Measurements from ENCODE around the gene HDAC4. TPM values are rescaled to one million over a fixed set of nuclear protein-coding genes. Genes with fewer than 3 reads are reported as not detected.
A peak's percentile ranks its signal among the peaks of the same experiment; 100 is the strongest.

Gene HDAC4
- total RNA-seq, 1 experiment from 2014 or later: 44.4 TPM

DNA sequence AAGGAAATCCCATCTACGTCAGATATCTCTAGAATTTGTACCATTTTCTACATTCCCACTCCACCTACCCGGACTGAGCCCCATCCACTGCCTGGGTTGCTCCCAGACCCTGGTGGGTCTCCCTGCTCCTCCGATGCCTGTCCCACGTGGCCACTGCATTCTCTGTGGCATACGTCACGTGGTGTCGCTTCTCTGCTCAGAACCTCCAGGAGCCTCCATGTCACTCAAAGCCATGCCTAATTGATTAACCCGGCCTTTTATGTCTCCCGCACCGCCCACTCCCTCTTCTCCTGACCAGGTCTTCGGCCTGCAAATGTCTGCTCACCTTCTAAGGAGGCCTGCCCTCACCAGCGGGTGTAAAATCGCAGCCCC lies 176.6 kb downstream of the HDAC4 start:
- Mint-ChIP-seq H3K9me3 (no peaks in the 10 kb centered on the region), H3K27ac (peak overlapping the region; percentile 78; the same call in 1 of the 2 replicates), H3K4me3 (no peak overlapping the region), H3K27me3 (ENCODE audit: low read depth) (no peaks in the 10 kb centered on the region), H3K4me1 (peaks cover 64% of the 10 kb centered on the region), H3K36me3 (no peaks in the 10 kb centered on the region)
- DNase-seq (ENCODE audit: low spot score) (no peak), ATAC-seq (no peak)
- CTCF ChIA-PET: no interaction called here
- TF ChIP-seq ZNF423 (CRISPR knock-in tag; IDR thresholded peaks at IDR 0.05) (no peak), ZNF671 (CRISPR knock-in tag; IDR thresholded peaks at IDR 0.05) (no peak), ZNF263 (CRISPR knock-in tag; IDR thresholded peaks at IDR 0.05; ENCODE audit: low read depth) (no peak)
- TF ChIP-seq, protein P1, sequence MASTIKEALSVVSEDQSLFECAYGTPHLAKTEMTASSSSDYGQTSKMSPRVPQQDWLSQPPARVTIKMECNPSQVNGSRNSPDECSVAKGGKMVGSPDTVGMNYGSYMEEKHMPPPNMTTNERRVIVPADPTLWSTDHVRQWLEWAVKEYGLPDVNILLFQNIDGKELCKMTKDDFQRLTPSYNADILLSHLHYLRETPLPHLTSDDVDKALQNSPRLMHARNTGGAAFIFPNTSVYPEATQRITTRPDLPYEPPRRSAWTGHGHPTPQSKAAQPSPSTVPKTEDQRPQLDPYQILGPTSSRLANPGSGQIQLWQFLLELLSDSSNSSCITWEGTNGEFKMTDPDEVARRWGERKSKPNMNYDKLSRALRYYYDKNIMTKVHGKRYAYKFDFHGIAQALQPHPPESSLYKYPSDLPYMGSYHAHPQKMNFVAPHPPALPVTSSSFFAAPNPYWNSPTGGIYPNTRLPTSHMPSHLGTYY (CRISPR knock-in tag; IDR thresholded peaks at IDR 0.05): no peak
- TF ChIP-seq, protein P2, sequence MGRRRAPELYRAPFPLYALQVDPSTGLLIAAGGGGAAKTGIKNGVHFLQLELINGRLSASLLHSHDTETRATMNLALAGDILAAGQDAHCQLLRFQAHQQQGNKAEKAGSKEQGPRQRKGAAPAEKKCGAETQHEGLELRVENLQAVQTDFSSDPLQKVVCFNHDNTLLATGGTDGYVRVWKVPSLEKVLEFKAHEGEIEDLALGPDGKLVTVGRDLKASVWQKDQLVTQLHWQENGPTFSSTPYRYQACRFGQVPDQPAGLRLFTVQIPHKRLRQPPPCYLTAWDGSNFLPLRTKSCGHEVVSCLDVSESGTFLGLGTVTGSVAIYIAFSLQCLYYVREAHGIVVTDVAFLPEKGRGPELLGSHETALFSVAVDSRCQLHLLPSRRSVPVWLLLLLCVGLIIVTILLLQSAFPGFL (CRISPR knock-in tag; IDR thresholded peaks at IDR 0.05; ENCODE audit: borderline replicate concordance): no peak
- POLR2A ChIA-PET: no interaction called here

DNA sequence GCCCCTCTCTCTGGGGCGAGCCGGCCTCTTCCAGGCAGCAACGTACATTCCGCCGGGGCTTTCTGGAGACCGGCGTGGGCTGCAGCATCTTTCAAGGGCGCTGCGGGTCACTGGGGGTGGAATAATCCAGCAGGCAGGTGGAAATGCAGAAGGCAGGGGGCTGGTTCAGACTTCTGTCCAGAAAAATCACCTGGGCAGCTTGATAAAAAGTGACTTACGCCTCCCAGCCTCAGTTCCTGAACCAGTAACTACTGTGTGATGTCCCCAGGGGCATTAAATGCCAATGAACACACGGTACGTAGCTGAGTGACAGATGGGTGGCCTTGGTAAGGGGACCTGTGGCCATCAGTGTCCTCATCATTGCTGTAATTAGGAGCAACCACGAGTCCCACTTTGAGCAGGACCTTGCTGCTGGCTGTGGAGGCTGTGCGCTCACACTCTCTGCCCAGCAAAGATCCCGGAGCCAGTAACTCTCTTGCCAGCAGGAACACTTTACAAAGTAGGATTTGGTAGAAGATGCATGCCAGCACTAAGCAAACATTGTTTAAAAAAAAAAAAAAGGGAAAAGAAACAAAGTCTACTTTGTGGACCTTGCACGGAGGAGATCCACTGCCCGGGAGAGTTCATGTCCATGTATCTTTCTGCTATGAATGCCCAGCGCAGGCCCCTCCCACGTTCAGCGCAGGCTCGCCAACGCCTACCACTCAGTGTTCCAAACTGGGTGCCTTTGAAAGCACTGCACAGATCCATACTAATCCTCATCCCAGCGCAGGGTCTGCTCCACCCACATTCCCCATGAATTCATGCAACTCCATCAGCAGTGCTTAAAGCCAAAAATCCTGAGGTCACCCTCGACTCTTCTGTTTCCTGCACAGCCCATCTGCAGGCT lies 177.3 kb downstream of the HDAC4 start:
- Mint-ChIP-seq H3K27me3 (ENCODE audit: low read depth) (no peaks in the 10 kb centered on the region), H3K27ac (0 out of 2 replicates have a peak overlapping the region, but pooled peaks have one; percentile 5), H3K4me3 (no peak overlapping the region), H3K4me1 (peaks cover 64% of the 10 kb centered on the region), H3K9me3 (no peaks in the 10 kb centered on the region), H3K36me3 (no peaks in the 10 kb centered on the region)
- DNase-seq (ENCODE audit: low spot score): no peak
- no peak for ATAC-seq
- ChIA-PET CTCF (no interaction called here), POLR2A (no interaction called here)
- TF ChIP-seq JUN (CRISPR knock-in tag; IDR thresholded peaks at IDR 0.05) (no peak), ZNF396 (CRISPR knock-in tag; IDR thresholded peaks at IDR 0.05; ENCODE audit: borderline replicate concordance) (no peak), HMGA2 (CRISPR knock-in tag; IDR thresholded peaks at IDR 0.05) (no peak), IRF2 (CRISPR knock-in tag; IDR thresholded peaks at IDR 0.05; ENCODE audit: borderline replicate concordance, low read depth) (no peak), EMX1 (CRISPR knock-in tag; IDR thresholded peaks at IDR 0.05) (no peak), GRHL2 (CRISPR knock-in tag; IDR thresholded peaks at IDR 0.05; ENCODE audit: insufficient replicate concordance, severe bottlenecking) (no peak), PRRX2 (CRISPR knock-in tag; IDR thresholded peaks at IDR 0.05) (no peak), GTF2I (CRISPR knock-in tag; conservative IDR thresholded peaks at IDR 0.05) (no peak), CREB1 (CRISPR knock-in tag; IDR thresholded peaks at IDR 0.05) (no peak)
- TF ChIP-seq, protein P3, sequence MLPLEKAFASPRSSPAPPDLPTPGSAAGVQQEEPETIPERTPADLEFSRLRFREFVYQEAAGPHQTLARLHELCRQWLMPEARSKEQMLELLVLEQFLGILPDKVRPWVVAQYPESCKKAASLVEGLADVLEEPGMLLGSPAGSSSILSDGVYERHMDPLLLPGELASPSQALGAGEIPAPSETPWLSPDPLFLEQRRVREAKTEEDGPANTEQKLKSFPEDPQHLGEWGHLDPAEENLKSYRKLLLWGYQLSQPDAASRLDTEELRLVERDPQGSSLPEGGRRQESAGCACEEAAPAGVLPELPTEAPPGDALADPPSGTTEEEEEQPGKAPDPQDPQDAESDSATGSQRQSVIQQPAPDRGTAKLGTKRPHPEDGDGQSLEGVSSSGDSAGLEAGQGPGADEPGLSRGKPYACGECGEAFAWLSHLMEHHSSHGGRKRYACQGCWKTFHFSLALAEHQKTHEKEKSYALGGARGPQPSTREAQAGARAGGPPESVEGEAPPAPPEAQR (CRISPR knock-in tag; IDR thresholded peaks at IDR 0.05): no peak
- TF ChIP-seq, protein P4, sequence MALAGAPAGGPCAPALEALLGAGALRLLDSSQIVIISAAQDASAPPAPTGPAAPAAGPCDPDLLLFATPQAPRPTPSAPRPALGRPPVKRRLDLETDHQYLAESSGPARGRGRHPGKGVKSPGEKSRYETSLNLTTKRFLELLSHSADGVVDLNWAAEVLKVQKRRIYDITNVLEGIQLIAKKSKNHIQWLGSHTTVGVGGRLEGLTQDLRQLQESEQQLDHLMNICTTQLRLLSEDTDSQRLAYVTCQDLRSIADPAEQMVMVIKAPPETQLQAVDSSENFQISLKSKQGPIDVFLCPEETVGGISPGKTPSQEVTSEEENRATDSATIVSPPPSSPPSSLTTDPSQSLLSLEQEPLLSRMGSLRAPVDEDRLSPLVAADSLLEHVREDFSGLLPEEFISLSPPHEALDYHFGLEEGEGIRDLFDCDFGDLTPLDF (CRISPR knock-in tag; IDR thresholded peaks at IDR 0.05): no peak
- TF ChIP-seq, protein P5, sequence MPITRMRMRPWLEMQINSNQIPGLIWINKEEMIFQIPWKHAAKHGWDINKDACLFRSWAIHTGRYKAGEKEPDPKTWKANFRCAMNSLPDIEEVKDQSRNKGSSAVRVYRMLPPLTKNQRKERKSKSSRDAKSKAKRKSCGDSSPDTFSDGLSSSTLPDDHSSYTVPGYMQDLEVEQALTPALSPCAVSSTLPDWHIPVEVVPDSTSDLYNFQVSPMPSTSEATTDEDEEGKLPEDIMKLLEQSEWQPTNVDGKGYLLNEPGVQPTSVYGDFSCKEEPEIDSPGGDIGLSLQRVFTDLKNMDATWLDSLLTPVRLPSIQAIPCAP (CRISPR knock-in tag; IDR thresholded peaks at IDR 0.05): no peak
- TF ChIP-seq, protein P1 (CRISPR knock-in tag; IDR thresholded peaks at IDR 0.05): no peak
- TF ChIP-seq, protein P6, sequence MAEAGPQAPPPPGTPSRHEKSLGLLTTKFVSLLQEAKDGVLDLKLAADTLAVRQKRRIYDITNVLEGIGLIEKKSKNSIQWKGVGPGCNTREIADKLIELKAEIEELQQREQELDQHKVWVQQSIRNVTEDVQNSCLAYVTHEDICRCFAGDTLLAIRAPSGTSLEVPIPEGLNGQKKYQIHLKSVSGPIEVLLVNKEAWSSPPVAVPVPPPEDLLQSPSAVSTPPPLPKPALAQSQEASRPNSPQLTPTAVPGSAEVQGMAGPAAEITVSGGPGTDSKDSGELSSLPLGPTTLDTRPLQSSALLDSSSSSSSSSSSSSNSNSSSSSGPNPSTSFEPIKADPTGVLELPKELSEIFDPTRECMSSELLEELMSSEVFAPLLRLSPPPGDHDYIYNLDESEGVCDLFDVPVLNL (CRISPR knock-in tag; IDR thresholded peaks at IDR 0.05; ENCODE audit: borderline replicate concordance, low read depth): no peak

Data from WTC11 (cell line).